Activated CD4-positive, alpha-beta T cell treated with anti-CD3 and anti-CD28 coated beads for 24 hours (primary cell): Measurements from ENCODE around the gene GNG8.
"Not testable (repeated sequence)": the region's sequence is repeated elsewhere in the genome, so short reads cannot be mapped to it uniquely, and the experiment has no call there.

Experiments
- DNase-seq, 2 donors: peaks; one replicate each; pipeline ENCODE4 v3.0.0-alpha.2; 2020; ENCODE audit warnings: low read depth in 2 of 2

The GNG8 gene

GRCh38 chr19:46646402-46646801 is 10.4 kb upstream of the GNG8 start:
- DNase-seq = no peak

GRCh38 chr19:46644720-46645119 is 8.7 kb upstream of the GNG8 start:
- no peak for DNase-seq

DNA sequence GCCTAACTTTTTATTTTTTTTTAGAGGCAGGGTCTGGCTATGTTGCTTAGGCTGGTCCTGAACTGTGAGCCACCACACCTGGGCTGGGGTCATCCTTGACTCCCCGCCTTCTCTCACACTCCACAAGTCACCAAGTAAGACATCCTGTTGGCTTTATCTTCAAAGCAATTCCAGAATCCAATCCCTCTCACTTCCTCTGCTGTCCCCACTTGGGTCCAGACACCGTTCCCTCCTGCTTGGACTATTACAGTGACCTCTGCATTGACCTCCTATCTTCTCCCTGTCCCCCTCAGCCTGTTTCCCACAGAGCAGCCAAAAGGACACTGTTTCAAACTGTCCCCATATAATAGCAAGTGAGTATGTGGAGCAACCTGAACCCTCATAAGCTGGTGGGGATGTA is 4.7 kb upstream of the GNG8 start:
- no peak for DNase-seq

- no peak for DNase-seq
These were observed 3.6 kb upstream of the GNG8 start for GRCh38 chr19:46639358-46640182.

- no peak for DNase-seq
These were observed 1.2 kb upstream of the GNG8 start for GRCh38 chr19:46637224-46637623.

DNA sequence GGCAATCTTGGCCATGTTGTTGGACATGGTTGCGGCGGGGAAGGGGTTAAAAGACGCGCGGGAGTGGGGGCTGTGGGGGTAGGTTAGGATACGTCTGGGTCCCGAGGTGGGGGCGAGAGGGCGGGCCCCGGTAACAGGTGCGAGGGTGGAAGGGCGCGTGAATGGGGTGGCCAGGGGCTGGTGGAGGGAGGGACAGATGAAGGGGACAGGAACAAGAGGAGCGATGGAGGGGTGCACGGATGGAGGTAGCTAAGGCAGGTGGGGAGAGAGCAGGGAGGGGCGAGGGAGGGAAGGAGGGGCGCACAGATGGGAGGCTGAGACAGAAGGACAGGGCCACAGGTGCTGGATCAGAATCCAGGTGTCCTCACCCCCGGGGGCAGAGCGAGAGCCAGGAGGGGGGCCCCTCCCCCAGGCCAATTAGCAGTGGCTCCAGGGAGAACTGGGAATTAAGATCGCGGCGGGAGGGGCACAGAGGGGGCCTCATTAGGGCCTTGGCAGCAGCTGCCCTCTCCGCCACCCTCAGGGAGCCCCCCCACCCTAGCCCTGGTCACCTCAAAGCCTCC is 1.3 kb downstream of the GNG8 start:
- DNase-seq = no peak

- peak; percentile 94 to 95 for DNase-seq
These were observed 1.9 kb downstream of the GNG8 start for GRCh38 chr19:46634045-46634655.

- DNase-seq = no peak
These were observed 2.9 kb downstream of the GNG8 start for GRCh38 chr19:46633130-46633529.

- no peak for DNase-seq
These were observed 4.5 kb downstream of the GNG8 start for GRCh38 chr19:46631481-46631880.

DNA sequence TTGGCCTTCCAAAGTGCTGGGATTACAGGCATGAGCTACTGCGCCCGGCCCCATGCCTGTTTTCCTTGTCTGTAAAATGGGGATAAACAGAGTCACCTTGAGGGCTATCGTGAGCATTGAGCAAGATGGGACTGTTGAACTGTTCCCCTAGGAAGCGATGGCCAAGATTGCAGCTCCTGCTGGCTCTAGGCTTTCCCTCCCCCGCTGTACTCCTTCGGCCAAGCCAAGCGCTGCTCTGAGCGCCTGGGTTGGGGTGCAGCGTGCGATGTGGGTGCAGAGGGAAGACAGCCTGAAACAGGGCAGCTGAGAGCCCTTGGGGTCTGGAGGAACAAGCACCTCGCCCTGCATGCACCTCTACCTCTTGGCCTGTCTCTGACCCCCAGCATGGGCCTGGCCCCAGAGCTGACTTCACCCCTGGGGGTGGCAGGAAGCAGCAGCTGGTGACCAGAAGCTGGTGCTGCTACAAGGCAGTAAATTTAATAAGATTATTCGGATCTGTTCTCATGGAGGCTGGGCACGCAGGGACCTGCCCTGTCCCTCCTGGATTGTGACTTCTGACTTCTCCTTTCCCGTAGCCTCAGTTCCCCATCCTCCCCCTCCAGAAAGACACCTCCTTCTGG is 5.3 kb downstream of the GNG8 start:
- DNase-seq = no peak

- no peak for DNase-seq
These were observed 6.4 kb downstream of the GNG8 start for GRCh38 chr19:46629546-46630025.

- DNase-seq = not testable (repeated sequence)
These were observed 7.0 kb downstream of the GNG8 start for GRCh38 chr19:46628970-46629369.

- DNase-seq = no peak
These were observed 9.6 kb downstream of the GNG8 start for GRCh38 chr19:46626446-46626845.

- no peak for DNase-seq
These were observed 10.3 kb downstream of the GNG8 start for GRCh38 chr19:46625731-46626130.

GRCh38 chr19:46624958-46625661 is 10.9 kb downstream of the GNG8 start, which contains the start of gene PTGIR:
Gene PTGIR, minus strand, starts transcription at chr19:46625089. Its CDS starts 864 bp downstream, at chr19:46624225.
- DNase-seq = no peak

- DNase-seq = no peak
These were observed 12.0 kb downstream of the GNG8 start for GRCh38 chr19:46623915-46624502.

DNA sequence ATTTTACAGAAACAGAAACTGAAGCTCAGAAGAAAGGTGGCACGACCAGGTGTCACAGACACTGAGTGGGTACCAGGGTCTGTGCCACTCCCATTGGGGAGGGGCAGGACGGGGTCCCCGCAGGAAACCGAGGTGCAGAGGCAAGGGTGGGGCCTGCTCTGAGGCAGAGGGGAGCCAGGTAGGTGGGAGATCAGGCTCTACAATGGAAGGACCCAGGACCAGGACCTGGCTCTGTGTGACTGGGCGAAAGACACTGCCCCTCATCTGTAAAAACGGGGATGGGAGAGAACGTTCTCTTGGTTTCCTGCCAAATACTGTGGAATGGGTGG is 13.9 kb downstream of the GNG8 start:
- DNase-seq = no peak

DNA sequence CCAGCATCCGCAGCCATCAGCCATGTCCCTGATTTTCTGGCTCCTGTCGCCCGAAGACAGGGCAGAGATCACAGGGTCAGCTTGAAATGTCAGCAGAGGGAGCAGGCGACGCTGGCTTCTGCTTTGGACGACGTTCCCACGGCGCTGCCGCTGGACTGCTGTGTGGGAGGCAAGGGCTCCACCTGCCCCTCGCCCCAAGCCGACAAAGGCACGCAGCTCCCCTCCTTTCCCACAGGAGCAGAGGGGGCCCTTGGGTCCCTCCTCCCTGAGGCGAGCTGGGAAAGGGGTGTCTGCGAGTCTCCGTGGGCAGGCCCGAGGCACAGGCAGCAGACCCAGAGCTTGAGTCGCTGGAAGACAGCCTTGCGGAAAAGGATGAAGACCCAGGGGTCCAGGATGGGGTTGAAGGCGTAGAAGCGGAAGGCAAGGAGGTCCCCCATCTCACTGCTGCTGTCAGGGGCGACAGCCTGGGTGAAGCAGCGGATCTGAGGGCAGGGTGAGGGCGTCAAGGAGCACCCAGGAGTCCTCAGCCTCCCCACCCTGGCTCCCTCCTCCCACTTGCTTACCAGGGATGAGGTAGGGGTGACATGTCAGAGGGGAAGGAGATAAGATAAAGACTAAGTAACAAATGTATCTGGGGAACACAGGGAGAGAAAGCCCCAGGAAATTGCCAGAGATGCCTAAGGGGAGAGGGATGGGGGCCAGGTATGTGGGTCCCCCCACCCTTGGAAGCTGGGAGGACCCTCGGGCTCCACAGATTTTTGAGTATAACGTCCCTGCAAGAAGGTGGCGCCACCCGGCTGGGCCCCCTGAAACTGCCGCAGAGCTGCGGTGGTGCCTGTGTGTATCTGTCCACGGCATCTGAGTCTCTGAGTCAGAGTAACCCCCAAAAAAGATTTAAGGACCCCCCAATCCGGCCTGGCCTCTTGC is 14.5 kb downstream of the GNG8 start:
- no peak for DNase-seq

- no peak for DNase-seq
These were observed 15.3 kb downstream of the GNG8 start for GRCh38 chr19:46620716-46621115.

DNA sequence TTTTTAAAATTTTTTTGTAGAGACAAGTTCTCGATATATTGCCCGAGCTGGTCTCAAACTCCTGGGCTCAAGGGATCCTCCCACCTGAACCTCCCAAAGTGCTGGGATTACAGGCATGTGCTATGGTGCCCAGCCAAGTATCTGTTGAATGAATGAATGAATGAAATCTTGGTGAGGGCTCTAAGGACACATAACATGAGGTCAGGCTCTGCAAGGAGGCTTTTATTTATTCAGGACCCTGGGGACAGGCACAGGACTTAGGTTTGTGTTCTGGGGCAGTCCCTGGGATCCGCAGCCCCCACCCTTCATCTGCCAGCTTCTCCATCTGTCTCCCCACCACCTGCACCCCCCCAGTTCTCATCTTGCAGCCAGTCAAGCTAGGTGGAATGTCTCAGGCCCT is 15.7 kb downstream of the GNG8 start:
- no peak for DNase-seq
